Heart left ventricle (tissue), 16 donors: ENCODE results near the gene ALDOA. TPM values are rescaled to one million over a fixed set of nuclear protein-coding genes. Genes with fewer than 3 reads are reported as not detected.

Source experiments
- ATAC-seq, 4 donors: fragments of 200-7000 bp; cut with Tn5 transposase; one replicate each; pipeline ENCODE4 v1.9.1; 2020 to 2022; ENCODE audit warnings: moderate library complexity in 4 of 4, mild to moderate bottlenecking in 3 of 4, moderate number of reproducible peaks in 1 of 4
- DNase-seq, 5 donors: peaks; one replicate each; pipeline ENCODE4 v3.0.0-alpha.2; 2020
- H3K27ac ChIP-seq, 12 donors: fragments of 200-600 bp; sonication (generic) in 4 of 12; one replicate each; pipeline versions ENCODE4 v1.5.0 to v1.8.0; 2016 to 2022; ENCODE audit warnings: mild to moderate bottlenecking in 2 of 12
- H3K27me3 ChIP-seq, 9 donors: fragments of 200-600 bp; sonication (generic) in 2 of 9; one replicate each; pipeline versions ENCODE4 v1.5.1 to v1.8.0; 2016 to 2022; ENCODE audit warnings: mild to moderate bottlenecking in 3 of 9
- H3K36me3 ChIP-seq, 9 donors: fragments of 200-600 bp; sonication (generic) in 2 of 9; one replicate each; pipeline versions ENCODE4 v1.5.0 to v1.8.0; 2018 to 2022; ENCODE audit warnings: mild to moderate bottlenecking in 2 of 9
- H3K4me1 ChIP-seq, 12 donors: fragments of 200-600 bp; sonication (generic) in 4 of 12; one replicate each; pipeline versions ENCODE4 v1.5.0 to v1.8.0; 2016 to 2022; ENCODE audit warnings: mild to moderate bottlenecking in 3 of 12
- H3K4me3 ChIP-seq, 12 donors: fragments of 200-600 bp; sonication (generic) in 4 of 12; one replicate each; pipeline versions ENCODE4 v1.5.0 to v1.8.0; 2017 to 2022; ENCODE audit warnings: mild to moderate bottlenecking in 9 of 12, moderate library complexity in 4 of 12
- H3K9me3 ChIP-seq, 12 donors: fragments of 200-600 bp; sonication (generic) in 4 of 12; one replicate each; pipeline versions ENCODE4 v1.5.0 to v1.8.0; 2016 to 2022; ENCODE audit warnings: mild to moderate bottlenecking in 1 of 12
- POLR2A ChIP-seq, 2 donors: fragments of 450-650 bp; IDR thresholded peaks; one replicate each; pipeline ENCODE4 v1.6.1; 2017; ENCODE audit warnings: antibody characterized with exemption in 2 of 2, mild to moderate bottlenecking in 2 of 2, moderate library complexity in 2 of 2
- WGBS, 4 donors: extraction: QIAGEN DNeasy Blood & Tissue Kit in 2 of 4; methylation state at CpG; one replicate each; pipeline versions ENCODE4 v1.1.5 to v1.1.7; 2013 to 2018; 5-methylcytosine and 5-hydroxymethylcytosine counted together
- intact Hi-C, 10 donors: fragments of 100-400 bp; cut with DNase I; formaldehyde crosslinking; loops; one replicate each; pipeline versions ENCODE4 v1.11.1 to v1.14.2; 2022
- polyA plus RNA-seq, 2 donors: library from polyadenylated mRNA; stranded (reverse); fragments of 200-250 nt; gene quantifications; one replicate each; pipeline ENCODE4 v1.2.3, GENCODE V29; 2013
- total RNA-seq, 9 donors: library from RNA; depleted of rRNA in 2 of 9; stranded (reverse); fragments of >200 nt in 2 of 9; fragmentation: NEBNext Ultra II Directional in 3 of 9; extraction: Animal tissue kit (Norgen Biotek cat#: 25700) in 3 of 9; gene quantifications; one replicate each; pipeline versions ENCODE4 v1.1.0 to v1.2.4, GENCODE V29; 2016 to 2023
- TF ChIP-seq, protein P1 (sequence below), 12 donors: fragments of 200-600 bp; sonication (generic) in 4 of 12; IDR thresholded peaks; one replicate each; pipeline versions ENCODE4 v1.5.0 to v1.8.0; 2018 to 2022; ENCODE audit warnings: antibody characterized with exemption in 12 of 12, mild to moderate bottlenecking in 5 of 12
- donor health status: ischemic (EF 13 %, LVEDD 7.1; RV severe dilation, severe dysfunction).
- donor health status: healthy with polysubstance abuse.
- donor health status: DM: no; HTN: yes; CAD: no.
- donor health status: DM: no; HTN: no; CAD: no.
- donor health status: ischemic (EF 25% LVEDD 6.9; RV normal size, moderate dysfunction).
- donor health status: ischemic (EF 25% LVEDD 5.7; RV mildly dilated, moderate dysfunction).
- donor health status: healthy.
- donor health status: DM: yes; HTN: yes; CAD: no.
- donor health status: ischemic (EF 35%, LVEDD 5.7; RV mildly dilated, moderate dysfunction).
- donor health status: nonischemic (EF 11% LVEDD 7.7; RV severe dilation, severe dysfunction).
- donor health status: DM: yes; HTN: yes; CAD: no.
- donor health status: PGD.
- donor health status: ischemic (EF 29% LVEDD 5.4; RV normal size, mild dysfunction).
- donor health status: nonischemic (EF 23%, LVEDD 6.1; RV moderate dilation, normal function).

ALDOA gene
- total and polyA plus RNA-seq, 11 donors = 2,585 to 5,076 (median 3,542) TPM

DNA sequence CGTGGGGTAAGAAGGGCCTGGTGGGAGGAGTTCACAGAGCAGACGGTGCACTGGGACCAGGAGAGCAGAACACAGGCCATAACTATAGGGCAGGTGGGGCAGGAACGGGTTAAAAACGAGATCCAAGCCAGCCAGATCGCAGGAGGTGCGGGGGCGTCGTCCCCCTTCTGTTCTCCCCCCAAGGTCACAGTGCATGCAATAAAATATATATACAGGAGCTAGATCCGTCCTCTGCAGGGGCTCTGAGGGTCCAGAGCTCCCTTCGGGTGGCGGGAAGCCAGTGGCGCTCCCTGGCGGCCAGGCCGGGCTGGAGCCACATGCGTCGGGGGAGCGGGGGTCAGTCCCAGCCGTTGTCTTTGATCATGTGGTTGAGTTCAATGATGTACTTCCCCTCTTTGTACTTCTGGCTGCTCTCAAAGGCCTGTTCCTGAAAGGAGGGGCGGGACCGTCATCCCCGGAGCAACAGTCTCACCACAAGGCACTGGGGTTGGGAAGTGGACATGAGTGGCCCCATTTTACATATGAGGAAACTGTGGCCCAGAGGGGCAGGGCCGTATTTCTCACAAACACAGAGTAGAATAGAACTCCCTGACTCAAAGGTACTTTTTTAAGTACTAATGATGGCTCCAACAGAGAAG is 26.9 kb downstream of the ALDOA start:
- peak; percentile 58 to 82 (median 64) for ATAC-seq
- TF ChIP-seq, protein P1, sequence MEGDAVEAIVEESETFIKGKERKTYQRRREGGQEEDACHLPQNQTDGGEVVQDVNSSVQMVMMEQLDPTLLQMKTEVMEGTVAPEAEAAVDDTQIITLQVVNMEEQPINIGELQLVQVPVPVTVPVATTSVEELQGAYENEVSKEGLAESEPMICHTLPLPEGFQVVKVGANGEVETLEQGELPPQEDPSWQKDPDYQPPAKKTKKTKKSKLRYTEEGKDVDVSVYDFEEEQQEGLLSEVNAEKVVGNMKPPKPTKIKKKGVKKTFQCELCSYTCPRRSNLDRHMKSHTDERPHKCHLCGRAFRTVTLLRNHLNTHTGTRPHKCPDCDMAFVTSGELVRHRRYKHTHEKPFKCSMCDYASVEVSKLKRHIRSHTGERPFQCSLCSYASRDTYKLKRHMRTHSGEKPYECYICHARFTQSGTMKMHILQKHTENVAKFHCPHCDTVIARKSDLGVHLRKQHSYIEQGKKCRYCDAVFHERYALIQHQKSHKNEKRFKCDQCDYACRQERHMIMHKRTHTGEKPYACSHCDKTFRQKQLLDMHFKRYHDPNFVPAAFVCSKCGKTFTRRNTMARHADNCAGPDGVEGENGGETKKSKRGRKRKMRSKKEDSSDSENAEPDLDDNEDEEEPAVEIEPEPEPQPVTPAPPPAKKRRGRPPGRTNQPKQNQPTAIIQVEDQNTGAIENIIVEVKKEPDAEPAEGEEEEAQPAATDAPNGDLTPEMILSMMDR (IDR thresholded peaks at IDR 0.05) = peak; percentile 44 to 84 (median 64)
- TF ChIP-seq POLR2A (IDR thresholded peaks at IDR 0.05) = no peak
- Histone ChIP-seq H3K27me3 (no peaks in the 10 kb centered on the region), H3K9me3 (peaks cover 0 to 11% (median 8%) of the 10 kb centered on the region in 12 donors), H3K27ac (peak overlapping the region; percentile 34 to 95 (median 88)), H3K4me1 (peaks cover 4 to 65% (median 42%) of the 10 kb centered on the region in 12 donors), H3K36me3 (peaks cover 0 to 25% (median 14%) of the 10 kb centered on the region in 9 donors), H3K4me3 (peak overlapping the region in 11 of 12 donors; percentile 41 to 66 (median 57))
- WGBS, 4 donors = 5 to 9% (median 6%) methylated on average over 22 of the region's 22 CpGs
- DNase-seq = peak; percentile 84 to 90 (median 87)
- intact Hi-C loops = loop anchor here in 5 of 10 donors (1.0 to 10.0 kb wide), 6 partner anchors 27 to 322 kb away; partner anchors contain the start of genes ZNF771 (in 2 of the 5), ALDOA (in 1 of the 5), CD2BP2 (in 1 of the 5) and TLCD3B (in 1 of the 5)

DNA sequence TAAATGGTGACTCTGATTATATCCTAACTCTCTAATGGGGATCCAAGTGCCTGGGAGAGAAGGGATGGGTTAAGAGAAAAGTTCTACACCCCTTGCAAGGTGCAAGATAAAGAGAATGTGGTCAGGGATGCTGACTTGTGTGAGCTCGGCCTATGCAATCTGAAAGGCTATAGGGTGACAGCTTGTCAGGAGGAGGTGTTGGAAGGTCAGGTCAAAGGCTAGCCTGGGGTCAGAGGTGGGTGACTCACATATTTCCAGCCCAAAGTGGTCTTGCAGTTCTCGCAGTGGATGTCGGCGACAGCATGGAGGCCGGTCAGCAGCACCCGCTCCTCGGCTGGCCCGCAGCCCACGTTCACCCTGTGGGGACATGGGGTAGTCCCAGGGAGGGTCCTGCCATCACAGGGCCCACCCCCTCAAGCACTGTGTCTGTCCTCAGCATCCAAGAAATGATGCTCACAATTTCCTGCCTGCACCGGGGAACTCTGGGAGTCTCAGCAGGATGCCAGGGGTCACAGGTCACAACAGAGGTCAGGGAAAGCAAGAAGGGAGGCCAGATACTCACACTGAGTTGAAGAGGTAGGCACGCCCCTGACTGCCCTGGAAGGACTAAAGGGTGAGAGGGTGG is 29.1 kb downstream of the ALDOA start:
- TF ChIP-seq POLR2A (IDR thresholded peaks at IDR 0.05) = no peak
- TF ChIP-seq, protein P1 (IDR thresholded peaks at IDR 0.05) = no peak
- DNase-seq = peak in 2 of 5 donors; percentile 49 to 66
- H3K27ac ChIP-seq = peak overlapping the region; percentile 82 to 98 (median 94)
- peak overlapping the region; percentile 28 to 96 (median 77) for H3K4me3 ChIP-seq
- peaks cover 0 to 25% (median 14%) of the 10 kb centered on the region in 9 donors for H3K36me3 ChIP-seq
- H3K9me3 ChIP-seq = peaks cover 0 to 31% (median 12%) of the 10 kb centered on the region in 12 donors
- WGBS, 4 donors = 68 to 83% (median 77%) methylated on average over 9 to 11 of the region's 11 CpGs
- H3K4me1 ChIP-seq = peaks cover 4 to 62% (median 42%) of the 10 kb centered on the region in 12 donors
- intact Hi-C loops = loop anchor here in 6 of 10 donors (2.0 to 10.0 kb wide), 6 partner anchors 28 to 320 kb away; partner anchors contain the start of genes ZNF771 (in 2 of the 6), CD2BP2 (in 1 of the 6), MAPK3 (in 1 of the 6) and TLCD3B (in 1 of the 6)
- ATAC-seq = no peak
- H3K27me3 ChIP-seq = no peaks in the 10 kb centered on the region

DNA sequence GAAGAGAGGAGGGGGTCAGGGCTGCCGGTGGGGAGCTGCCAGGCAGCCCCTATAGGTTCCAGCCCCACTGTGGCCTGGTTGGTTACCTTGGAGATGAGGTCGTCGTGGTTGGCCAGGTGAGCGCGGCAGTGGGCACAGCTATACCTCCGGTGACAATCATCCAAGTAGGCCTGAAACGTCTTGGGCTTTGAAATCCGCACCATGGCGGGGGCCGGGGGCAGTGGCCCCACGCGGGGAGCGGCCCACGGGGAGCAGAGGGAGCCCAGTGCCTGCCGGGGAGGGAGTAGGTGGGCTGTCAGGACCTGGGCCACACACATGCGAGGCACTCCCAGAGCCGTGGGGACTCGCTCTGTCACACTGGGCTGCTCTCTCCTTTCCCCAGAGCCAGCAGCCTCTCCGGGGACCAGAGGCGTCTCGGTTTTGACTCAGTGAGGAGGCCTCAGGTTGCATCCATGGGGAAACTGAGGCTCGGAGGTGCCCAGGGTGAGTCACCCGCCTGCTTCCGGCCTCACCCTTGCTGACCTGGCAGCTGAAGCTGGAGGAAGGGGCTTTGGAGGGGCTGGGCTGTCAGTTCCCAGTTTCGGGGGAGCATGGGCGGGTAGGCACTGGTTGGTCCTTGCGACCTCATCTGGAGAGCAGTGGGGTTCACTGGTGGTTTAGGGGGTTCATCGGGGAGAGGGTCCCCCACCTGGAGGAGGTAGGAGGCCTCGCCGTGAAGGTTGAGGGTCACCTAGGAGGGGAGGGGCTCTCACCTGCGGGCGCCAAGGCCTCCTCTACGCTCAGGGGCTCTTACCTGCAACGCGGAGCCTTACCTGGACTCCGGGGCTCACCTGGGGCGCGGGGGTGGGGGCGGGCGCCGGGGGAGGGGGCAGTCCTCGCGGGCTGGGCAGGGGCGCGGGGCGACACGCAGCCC is 29.9 kb downstream of the ALDOA start:
- Histone ChIP-seq H3K27me3 (no peaks in the 10 kb centered on the region), H3K27ac (peak overlapping the region; percentile 82 to 98 (median 94)), H3K4me3 (peak overlapping the region; percentile 28 to 96 (median 77)), H3K4me1 (peaks cover 4 to 54% (median 41%) of the 10 kb centered on the region in 12 donors), H3K9me3 (peaks cover 0 to 31% (median 12%) of the 10 kb centered on the region in 12 donors), H3K36me3 (peaks cover 0 to 25% (median 14%) of the 10 kb centered on the region in 9 donors)
- intact Hi-C loops = loop anchor here in 5 of 10 donors (1.0 to 10.0 kb wide), 6 partner anchors 27 to 319 kb away; partner anchors contain the start of genes MAPK3 (in 2 of the 5), CD2BP2 (in 1 of the 5), TLCD3B (in 1 of the 5) and ZNF771 (in 1 of the 5)
- 4 to 21% (median 15%) methylated on average over 12 to 47 of the region's 47 CpGs for WGBS, 4 donors
- ATAC-seq (no peak), DNase-seq (peak in 3 of 5 donors; percentile 37 to 64 (median 45))
- TF ChIP-seq, protein P1 (IDR thresholded peaks at IDR 0.05) = no peak
- TF ChIP-seq POLR2A (IDR thresholded peaks at IDR 0.05) = no peak
